Liver (tissue), 9 donors: ENCODE measurements around the gene OPTC. TPM values are rescaled to one million over a fixed set of nuclear protein-coding genes. Genes with fewer than 3 reads are reported as not detected.

Experiments used
- DNase-seq: peaks from one replicate; pipeline ENCODE4 v3.0.0-alpha.2; 2017; ENCODE audit warnings: low spot score
- H3K27ac ChIP-seq, 2 donors: one replicate each; pipeline ENCODE4 v1.7.0; 2013; ENCODE audit warnings: inconsistent platforms in 2 of 2, low read length in 2 of 2, control low read depth in 1 of 2, low read depth in 1 of 2, mild to moderate bottlenecking in 1 of 2
- H3K27me3 ChIP-seq, 4 donors: one replicate each; pipeline versions ENCODE4 v1.6.1 to v1.7.0; 2013; ENCODE audit warnings: low read length in 3 of 4, inconsistent platforms in 1 of 4, mild to moderate bottlenecking in 1 of 4, moderate library complexity in 1 of 4; ENCODE audit not compliant: control insufficient read depth in 4 of 4, insufficient read depth in 4 of 4
- H3K36me3 ChIP-seq, 4 donors: one replicate each; pipeline versions ENCODE4 v1.6.1 to v1.7.0; 2013; ENCODE audit warnings: low read length in 3 of 4, mild to moderate bottlenecking in 3 of 4, low read depth in 1 of 4, moderate library complexity in 1 of 4; ENCODE audit not compliant: control insufficient read depth in 4 of 4, insufficient read depth in 3 of 4
- H3K4me1 ChIP-seq, 4 donors: one replicate each; pipeline versions ENCODE4 v1.6.1 to v1.7.0; 2013; ENCODE audit warnings: low read length in 3 of 4, mild to moderate bottlenecking in 3 of 4, moderate library complexity in 1 of 4; ENCODE audit not compliant: control insufficient read depth in 4 of 4, insufficient read depth in 4 of 4
- H3K4me3 ChIP-seq, 3 donors: one replicate each; pipeline versions ENCODE4 v1.6.1 to v1.7.0; 2013; ENCODE audit warnings: low read length in 3 of 3, control low read depth in 1 of 3, low read depth in 1 of 3, mild to moderate bottlenecking in 1 of 3
- H3K9ac ChIP-seq, 2 donors: one replicate each; pipeline ENCODE4 v1.7.0; 2013; ENCODE audit warnings: low read length in 2 of 2, mild to moderate bottlenecking in 2 of 2, moderate library complexity in 2 of 2, control low read depth in 1 of 2, low read depth in 1 of 2
- H3K9me3 ChIP-seq, 4 donors: one replicate each; pipeline versions ENCODE4 v1.6.1 to v1.7.0; 2013; ENCODE audit warnings: low read length in 3 of 4; ENCODE audit not compliant: control insufficient read depth in 4 of 4
- ATF3 ChIP-seq: IDR thresholded peaks from 2 replicates; pipeline ENCODE4 v1.6.1; 2016; ENCODE audit warnings: antibody characterized with exemption
- CTCF ChIP-seq: fragments of 150-350 bp; IDR thresholded peaks from 2 replicates; pipeline ENCODE4 v1.5.1; 2017; ENCODE audit warnings: improper control_type of control experiment, low read depth, low read length; ENCODE audit not compliant: missing input control
- EGR1 ChIP-seq, 2 donors: IDR thresholded peaks; 2 replicates each; pipeline ENCODE4 v1.6.1; 2016 to 2018; ENCODE audit warnings: antibody characterized with exemption in 2 of 2, low read depth in 2 of 2
- FOXA1 ChIP-seq: IDR thresholded peaks from 2 replicates; pipeline ENCODE4 v1.6.1; 2016; ENCODE audit warnings: antibody characterized with exemption
- FOXA2 ChIP-seq: IDR thresholded peaks from 2 replicates; pipeline ENCODE4 v1.6.1; 2016; ENCODE audit warnings: antibody characterized with exemption
- GABPA ChIP-seq, 2 donors: IDR thresholded peaks in 1 of 2; conservative IDR thresholded peaks in 1 of 2; 2 replicates each; pipeline ENCODE4 v1.6.1; 2016; ENCODE audit warnings: antibody characterized with exemption in 2 of 2, mild to moderate bottlenecking in 1 of 2, moderate library complexity in 1 of 2
- HNF4A ChIP-seq, 2 donors: conservative IDR thresholded peaks; 2 replicates each; pipeline ENCODE4 v1.6.1; 2016; ENCODE audit warnings: antibody characterized with exemption in 2 of 2, mild to moderate bottlenecking in 2 of 2
- HNF4G ChIP-seq: IDR thresholded peaks from 2 replicates; pipeline ENCODE4 v1.6.1; 2016; ENCODE audit warnings: antibody characterized with exemption
- JUND ChIP-seq, 2 donors: IDR thresholded peaks; 2 replicates each; pipeline ENCODE4 v1.6.1; 2016; ENCODE audit warnings: antibody characterized with exemption in 2 of 2
- RAD21 ChIP-seq, 2 donors: IDR thresholded peaks; 2 replicates each; pipeline ENCODE4 v1.6.1; 2016; ENCODE audit warnings: antibody characterized with exemption in 2 of 2, mild to moderate bottlenecking in 2 of 2
- REST ChIP-seq: IDR thresholded peaks from 2 replicates; pipeline ENCODE4 v1.6.1; 2016; ENCODE audit warnings: antibody characterized with exemption, mild to moderate bottlenecking
- RXRA ChIP-seq, 2 donors: IDR thresholded peaks; 2 replicates each; pipeline ENCODE4 v1.6.1; 2017 to 2018; ENCODE audit warnings: antibody characterized with exemption in 2 of 2, mild to moderate bottlenecking in 1 of 2
- SP1 ChIP-seq: IDR thresholded peaks from 2 replicates; pipeline ENCODE4 v1.6.1; 2018; ENCODE audit warnings: antibody characterized with exemption, mild to moderate bottlenecking
- TAF1 ChIP-seq: conservative IDR thresholded peaks from 2 replicates; pipeline ENCODE4 v1.6.1; 2016; ENCODE audit warnings: antibody characterized with exemption, mild to moderate bottlenecking
- YY1 ChIP-seq: IDR thresholded peaks from 2 replicates; pipeline ENCODE4 v1.6.1; 2016; ENCODE audit warnings: antibody characterized with exemption, mild to moderate bottlenecking
- ZBTB33 ChIP-seq: IDR thresholded peaks from 2 replicates; pipeline ENCODE4 v1.6.1; 2016; ENCODE audit warnings: antibody characterized with exemption
- WGBS: extraction: QIAGEN DNeasy Blood & Tissue Kit; methylation state at CpG from one replicate; pipeline ENCODE4 v1.1.7; 2013; 5-methylcytosine and 5-hydroxymethylcytosine counted together
- polyA plus RNA-seq, 2 donors: library from polyadenylated mRNA; stranded (reverse) in 1 of 2; unstranded in 1 of 2; fragments of 200-250 nt in 1 of 2; fragments of >200 nt in 1 of 2; fragmentation: Nextera tagmentation in 1 of 2; extraction: Ambion mirVana in 1 of 2; gene quantifications; one replicate each; pipeline versions ENCODE4 v1.2.1 to v1.2.3, GENCODE V29; 2013 to 2015
- total RNA-seq, 2 donors: library from RNA; depleted of rRNA; stranded (reverse); fragments of >200 nt; gene quantifications; one replicate each; pipeline ENCODE4 v1.2.3, GENCODE V29; 2014
- TF ChIP-seq, protein P1 (sequence below): IDR thresholded peaks from 2 replicates; pipeline ENCODE4 v1.6.1; 2016; ENCODE audit warnings: antibody characterized with exemption
- donor health status: healthy.
- donor health status: healthy.
- donor health status: healthy.
- donor health status: healthy.
- donor health status: healthy.

OPTC gene
- total and polyA plus RNA-seq, 4 donors = not detected

- no peak for DNase-seq
- H3K36me3 ChIP-seq = no peaks in the 10 kb centered on the region
- H3K27me3 ChIP-seq = peaks cover 0 to 6% (median 1%) of the 10 kb centered on the region in 4 donors
- no peak overlapping the region for H3K9ac ChIP-seq
- TF ChIP-seq TAF1 (no peak), RXRA (IDR thresholded peaks at IDR 0.05) (no peak), ATF3 (no peak), YY1 (no peak), REST (no peak), HNF4A (conservative IDR thresholded peaks at IDR 0.05) (no peak), HNF4G (no peak), JUND (IDR thresholded peaks at IDR 0.05) (no peak), FOXA2 (no peak), FOXA1 (no peak), SP1 (no peak), EGR1 (IDR thresholded peaks at IDR 0.05; ENCODE audit: low read depth in 2 of 2) (no peak)
- WGBS = 81% methylated on average over 3 of the region's 3 CpGs
- H3K27ac ChIP-seq = peak overlapping the region in 1 of 2 donors; percentile 47
- H3K4me1 ChIP-seq = no peaks in the 10 kb centered on the region
- no peaks in the 10 kb centered on the region for H3K9me3 ChIP-seq
- H3K4me3 ChIP-seq = no peak overlapping the region
Observed at GRCh38 chr1:203478231-203478630, 15.7 kb upstream of the OPTC start.

GRCh38 chr1:203478986-203479385, 15.0 kb upstream of the OPTC start:
- Histone ChIP-seq H3K27ac (peak overlapping the region in 1 of 2 donors; percentile 47), H3K27me3 (peaks cover 0 to 6% (median 1%) of the 10 kb centered on the region in 4 donors), H3K9me3 (no peaks in the 10 kb centered on the region), H3K36me3 (no peaks in the 10 kb centered on the region), H3K4me3 (no peak overlapping the region), H3K9ac (no peak overlapping the region), H3K4me1 (no peaks in the 10 kb centered on the region)
- 91% methylated on average over 5 of the region's 5 CpGs for WGBS
- no peak for DNase-seq
- TF ChIP-seq HNF4G (no peak), JUND (IDR thresholded peaks at IDR 0.05) (no peak), ATF3 (no peak), FOXA2 (no peak), HNF4A (conservative IDR thresholded peaks at IDR 0.05) (no peak), GABPA (IDR thresholded peaks at IDR 0.05 in 1 of 2, conservative IDR thresholded peaks at IDR 0.05 in 1 of 2) (no peak), CTCF (no peak), RXRA (IDR thresholded peaks at IDR 0.05) (no peak), EGR1 (IDR thresholded peaks at IDR 0.05; ENCODE audit: low read depth in 2 of 2) (no peak), YY1 (no peak), RAD21 (IDR thresholded peaks at IDR 0.05) (no peak), ZBTB33 (no peak), SP1 (no peak)
- TF ChIP-seq, protein P1, sequence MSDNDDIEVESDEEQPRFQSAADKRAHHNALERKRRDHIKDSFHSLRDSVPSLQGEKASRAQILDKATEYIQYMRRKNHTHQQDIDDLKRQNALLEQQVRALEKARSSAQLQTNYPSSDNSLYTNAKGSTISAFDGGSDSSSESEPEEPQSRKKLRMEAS = no peak
